Naive thymus-derived CD8-positive, alpha-beta T cell (primary cell): ENCODE measurements around the gene PRSS27. TPM values are rescaled to one million over a fixed set of nuclear protein-coding genes. Genes with fewer than 3 reads are reported as not detected.
"Not testable (repeated sequence)": the region's sequence is repeated elsewhere in the genome, so short reads cannot be mapped to it uniquely, and the experiment has no call there.

ENCODE experiments used
- ATAC-seq, 2 donors: fragments of 150-1000 bp; cut with Tn5 transposase in 1 of 2; sonication (Bioruptor Pico), chemical (Tn5 transposase) in 1 of 2; 1 replicate in 1 of 2; 2 replicates in 1 of 2; pipeline ENCODE4 v1.10.0; 2021; ENCODE audit warnings: mild to moderate bottlenecking in 2 of 2, moderate library complexity in 2 of 2
- POLR2A ChIA-PET: fragments of 350-600 bp; sonication (Branson Sonifier 250); formaldehyde crosslinking; loops from one replicate; lab custom pipeline; 2021; ENCODE audit warnings: antibody characterized with exemption; lab: Charles Lee
- DNase-seq, 10 donors: peaks; one replicate each; pipeline versions ENCODE4 v3.0.0 to v3.0.0-alpha.2; 2020 to 2022
- H3K27ac Mint-ChIP-seq, 10 donors: one replicate each; pipeline ENCODE4 v1.8.0; 2020 to 2022; ENCODE audit warnings: mild to moderate bottlenecking in 10 of 10, mixed read lengths in 10 of 10, moderate library complexity in 4 of 10, inconsistent platforms in 1 of 10
- H3K27me3 Mint-ChIP-seq, 5 donors: one replicate each; pipeline ENCODE4 v1.8.0; 2021 to 2022; ENCODE audit warnings: mixed read lengths in 5 of 5
- H3K36me3 Mint-ChIP-seq, 3 donors: one replicate each; pipeline ENCODE4 v1.8.0; 2020 to 2022; ENCODE audit warnings: mixed read lengths in 3 of 3, mild to moderate bottlenecking in 2 of 3, inconsistent platforms in 1 of 3
- H3K4me1 Mint-ChIP-seq, 4 donors: one replicate each; pipeline ENCODE4 v1.8.0; 2021 to 2022; ENCODE audit warnings: mixed read lengths in 4 of 4
- H3K4me3 Mint-ChIP-seq, 10 donors: one replicate each; pipeline ENCODE4 v1.8.0; 2020 to 2022; ENCODE audit warnings: mild to moderate bottlenecking in 10 of 10, mixed read lengths in 10 of 10, moderate library complexity in 6 of 10, inconsistent platforms in 1 of 10
- H3K9me3 Mint-ChIP-seq, 9 donors: one replicate each; pipeline ENCODE4 v1.8.0; 2020 to 2022; ENCODE audit warnings: mixed read lengths in 9 of 9, mild to moderate bottlenecking in 3 of 9, inconsistent platforms in 1 of 9, moderate library complexity in 1 of 9
- polyA plus RNA-seq, 3 donors: library from polyadenylated mRNA; unstranded; fragments of 300-500 nt; fragmentation: Illumina TruSeq; gene quantifications; one replicate each; pipeline ENCODE4 v1.2.3, GENCODE V29; 2021
- total RNA-seq, 8 experiments: library from RNA in 2 of 8; stranded (reverse) in 2 of 8; gene quantifications; one replicate each; pipeline ENCODE4 v1.2.3 and lab custom pipeline; 2021 to 2026

PRSS27 gene
- total and polyA plus RNA-seq, 5 experiments from 2014 or later, result 0.06 to 1.2 (median 0.81) TPM; not detected in 2

- POLR2A ChIA-PET, result interaction anchor here (0.6 kb wide), 1 partner anchor 13 kb away, joined by 3 read pairs; no protein-coding TSS in a partner anchor
- ATAC-seq (no peak), DNase-seq (no peak)
- Mint-ChIP-seq H3K27me3 (peaks cover 0 to 9% (median 0%) of the 10 kb centered on the region in 5 donors), H3K4me1 (peaks cover 0 to 7% (median 1%) of the 10 kb centered on the region in 4 donors), H3K27ac (no peak overlapping the region), H3K4me3 (no peak overlapping the region), H3K9me3 (no peaks in the 10 kb centered on the region), H3K36me3 (no peaks in the 10 kb centered on the region)
These were observed 18.6 kb upstream of the PRSS27 start for GRCh38 chr16:2738615-2739014.

- H3K27me3 Mint-ChIP-seq, result peaks cover 0 to 9% (median 0%) of the 10 kb centered on the region in 5 donors
- peaks cover 0 to 7% (median 1%) of the 10 kb centered on the region in 4 donors for H3K4me1 Mint-ChIP-seq
- POLR2A ChIA-PET, result no interaction called here
- ATAC-seq (no peak), DNase-seq (no peak)
- no peak overlapping the region for H3K4me3 Mint-ChIP-seq
- H3K36me3 Mint-ChIP-seq, result no peaks in the 10 kb centered on the region
- H3K27ac Mint-ChIP-seq, result peak overlapping the region in 3 of 10 donors; percentile 43 to 73 (median 49)
- no peaks in the 10 kb centered on the region for H3K9me3 Mint-ChIP-seq
These were observed 17.9 kb upstream of the PRSS27 start for GRCh38 chr16:2737895-2738418.

GRCh38 chr16:2737238-2737605 lies 17.2 kb upstream of the PRSS27 start:
- Mint-ChIP-seq H3K27me3 (peaks cover 0 to 9% (median 0%) of the 10 kb centered on the region in 5 donors), H3K4me1 (peaks cover 0 to 7% (median 1%) of the 10 kb centered on the region in 4 donors), H3K4me3 (no peak overlapping the region), H3K36me3 (no peaks in the 10 kb centered on the region), H3K27ac (no peak overlapping the region), H3K9me3 (no peaks in the 10 kb centered on the region)
- POLR2A ChIA-PET, result no interaction called here
- DNase-seq (no peak), ATAC-seq (no peak)

- no peak overlapping the region for H3K27ac Mint-ChIP-seq
- H3K36me3 Mint-ChIP-seq, result no peaks in the 10 kb centered on the region
- no peak overlapping the region for H3K4me3 Mint-ChIP-seq
- no peak for ATAC-seq
- peaks cover 0 to 7% (median 1%) of the 10 kb centered on the region in 4 donors for H3K4me1 Mint-ChIP-seq
- no peaks in the 10 kb centered on the region for H3K9me3 Mint-ChIP-seq
- H3K27me3 Mint-ChIP-seq, result peaks cover 0 to 9% (median 0%) of the 10 kb centered on the region in 5 donors
- POLR2A ChIA-PET, result interaction anchor here (0.7 kb wide), 1 partner anchor 36 kb away, joined by 4 read pairs; no protein-coding TSS in a partner anchor
- DNase-seq, result no peak
These were observed 16.6 kb upstream of the PRSS27 start for GRCh38 chr16:2736476-2737237.

GRCh38 chr16:2734844-2735515 lies 15.0 kb upstream of the PRSS27 start:
- no peaks in the 10 kb centered on the region for H3K36me3 Mint-ChIP-seq
- POLR2A ChIA-PET, result interaction anchor here (1.1 kb wide), 1 partner anchor 42 kb away, joined by 3 read pairs; the partner anchor contains the start of gene ELOB
- ATAC-seq, result no peak
- no peaks in the 10 kb centered on the region for H3K9me3 Mint-ChIP-seq
- H3K27me3 Mint-ChIP-seq, result peaks cover 0 to 9% (median 0%) of the 10 kb centered on the region in 5 donors
- no peaks in the 10 kb centered on the region for H3K4me1 Mint-ChIP-seq
- H3K27ac Mint-ChIP-seq, result no peak overlapping the region
- H3K4me3 Mint-ChIP-seq, result no peak overlapping the region
- no peak for DNase-seq

- Mint-ChIP-seq H3K4me1 (no peaks in the 10 kb centered on the region), H3K4me3 (no peak overlapping the region), H3K27me3 (peaks cover 4 to 19% (median 8%) of the 10 kb centered on the region in 5 donors), H3K9me3 (no peaks in the 10 kb centered on the region), H3K36me3 (no peaks in the 10 kb centered on the region), H3K27ac (no peak overlapping the region)
- no peak for ATAC-seq
- POLR2A ChIA-PET, result no interaction called here
- no peak for DNase-seq
These were observed 8.0 kb upstream of the PRSS27 start for GRCh38 chr16:2728034-2728433.

- Mint-ChIP-seq H3K27ac (no peak overlapping the region), H3K4me3 (no peak overlapping the region), H3K4me1 (peaks cover 0 to 2% (median 0%) of the 10 kb centered on the region in 4 donors), H3K36me3 (no peaks in the 10 kb centered on the region), H3K9me3 (no peaks in the 10 kb centered on the region), H3K27me3 (peaks cover 4 to 19% (median 8%) of the 10 kb centered on the region in 5 donors)
- ATAC-seq (no peak), DNase-seq (no peak)
- POLR2A ChIA-PET, result no interaction called here
These were observed 6.9 kb upstream of the PRSS27 start for GRCh38 chr16:2726923-2727322.

GRCh38 chr16:2724816-2725348 lies 4.9 kb upstream of the PRSS27 start:
- DNase-seq, result peak in 1 of 10 donors; percentile 43
- POLR2A ChIA-PET, result no interaction called here
- ATAC-seq, result no peak
- no peaks in the 10 kb centered on the region for H3K36me3 Mint-ChIP-seq
- H3K27me3 Mint-ChIP-seq, result peaks cover 4 to 19% (median 8%) of the 10 kb centered on the region in 5 donors
- peaks cover 0 to 7% (median 1%) of the 10 kb centered on the region in 4 donors for H3K4me1 Mint-ChIP-seq
- no peak overlapping the region for H3K27ac Mint-ChIP-seq
- H3K4me3 Mint-ChIP-seq, result no peak overlapping the region
- H3K9me3 Mint-ChIP-seq, result no peaks in the 10 kb centered on the region

GRCh38 chr16:2724088-2724676 lies 4.2 kb upstream of the PRSS27 start:
- POLR2A ChIA-PET, result no interaction called here

GRCh38 chr16:2721634-2722173 lies 1.7 kb upstream of the PRSS27 start:
- ATAC-seq, H3K4me1 Mint-ChIP-seq, H3K9me3 Mint-ChIP-seq, H3K36me3 Mint-ChIP-seq, POLR2A ChIA-PET: not testable (repeated sequence)
- Mint-ChIP-seq H3K4me3 (peak overlapping the region; percentile 41 to 77 (median 64)), H3K27ac (peak overlapping the region in 6 of 10 donors; percentile 10 to 86 (median 42)), H3K27me3 (peaks cover 4 to 19% (median 8%) of the 10 kb centered on the region in 5 donors)
- peak in 1 of 10 donors; percentile 11 for DNase-seq

More at GRCh38 chr16:2724088-2724676, 4.2 kb upstream of the PRSS27 start:
- Mint-ChIP-seq H3K4me1 (peaks cover 0 to 7% (median 1%) of the 10 kb centered on the region in 4 donors), H3K27ac (no peak overlapping the region), H3K27me3 (peaks cover 4 to 19% (median 8%) of the 10 kb centered on the region in 5 donors), H3K4me3 (peak overlapping the region in 1 of 10 donors; percentile 1), H3K36me3 (no peaks in the 10 kb centered on the region), H3K9me3 (no peaks in the 10 kb centered on the region)
- ATAC-seq (no peak), DNase-seq (no peak)

GRCh38 chr16:2720719-2721633 lies 952 bp upstream of the PRSS27 start:
- H3K4me1 Mint-ChIP-seq, result peaks cover 0 to 9% (median 5%) of the 10 kb centered on the region in 4 donors
- peak; percentile 77 to 92 (median 82) for DNase-seq
- H3K4me3 Mint-ChIP-seq, result peak overlapping the region; percentile 50 to 81 (median 72)
- ATAC-seq, result peak; percentile 91 to 93
- H3K9me3 Mint-ChIP-seq, result no peaks in the 10 kb centered on the region
- peak overlapping the region in 7 of 10 donors; percentile 63 to 91 (median 77) for H3K27ac Mint-ChIP-seq
- POLR2A ChIA-PET, result interaction anchor here (1.0 to 1.4 kb wide), 3 partner anchors 30 to 57 kb away, joined by 3 to 7 read pairs (median 4); partner anchors contain the start of gene KCTD5
- peaks cover 4 to 19% (median 8%) of the 10 kb centered on the region in 5 donors for H3K27me3 Mint-ChIP-seq
- H3K36me3 Mint-ChIP-seq, result no peaks in the 10 kb centered on the region
